Glomerular endothelial cell (primary cell): ENCODE data around the gene ARMH3. TPM values are rescaled to one million over a fixed set of nuclear protein-coding genes. Genes with fewer than 3 reads are reported as not detected.

Source experiments
- DNase-seq: peaks from one replicate; pipeline ENCODE4 v3.0.0-alpha.2; 2011; ENCODE audit warnings: low read depth, low spot score; ENCODE audit errors: extremely low read depth
- total RNA-seq: library from RNA; depleted of rRNA; stranded (reverse); fragments of >200 nt; gene quantifications from 2 replicates; pipeline ENCODE4 v1.2.3, GENCODE V29; 2015

The ARMH3 gene
- total RNA-seq, 1 donor from 2014 or later = 10.3 TPM

GRCh38 chr10:101816376-101816775 lies 239.6 kb downstream of the ARMH3 start:
- DNase-seq = no peak

GRCh38 chr10:101814466-101815071 lies 241.4 kb downstream of the ARMH3 start:
- DNase-seq = no peak

- DNase-seq = no peak
Measured at GRCh38 chr10:101812606-101813005, 243.4 kb downstream of the ARMH3 start.

- DNase-seq = no peak
Measured at GRCh38 chr10:101807158-101807557, 248.8 kb downstream of the ARMH3 start.

DNA sequence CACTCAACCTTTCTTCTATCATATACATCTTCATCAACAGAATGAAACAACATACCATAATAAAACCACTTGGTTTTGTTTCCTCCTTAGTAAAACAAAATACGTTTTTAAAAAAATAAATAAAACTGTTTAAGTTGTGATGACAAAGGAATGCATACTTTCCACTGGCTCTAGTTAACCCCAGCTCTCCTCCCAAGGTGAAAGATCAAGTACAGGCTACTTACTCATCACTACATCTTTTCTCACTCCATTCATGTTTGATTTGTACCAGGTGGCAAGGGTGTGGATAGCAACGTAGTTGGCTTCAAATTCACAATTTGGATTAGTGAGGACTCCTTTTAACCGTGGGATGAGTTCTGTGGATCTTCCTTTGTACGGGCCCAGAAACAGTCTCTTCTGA lies 252.5 kb downstream of the ARMH3 start:
- DNase-seq = no peak

DNA sequence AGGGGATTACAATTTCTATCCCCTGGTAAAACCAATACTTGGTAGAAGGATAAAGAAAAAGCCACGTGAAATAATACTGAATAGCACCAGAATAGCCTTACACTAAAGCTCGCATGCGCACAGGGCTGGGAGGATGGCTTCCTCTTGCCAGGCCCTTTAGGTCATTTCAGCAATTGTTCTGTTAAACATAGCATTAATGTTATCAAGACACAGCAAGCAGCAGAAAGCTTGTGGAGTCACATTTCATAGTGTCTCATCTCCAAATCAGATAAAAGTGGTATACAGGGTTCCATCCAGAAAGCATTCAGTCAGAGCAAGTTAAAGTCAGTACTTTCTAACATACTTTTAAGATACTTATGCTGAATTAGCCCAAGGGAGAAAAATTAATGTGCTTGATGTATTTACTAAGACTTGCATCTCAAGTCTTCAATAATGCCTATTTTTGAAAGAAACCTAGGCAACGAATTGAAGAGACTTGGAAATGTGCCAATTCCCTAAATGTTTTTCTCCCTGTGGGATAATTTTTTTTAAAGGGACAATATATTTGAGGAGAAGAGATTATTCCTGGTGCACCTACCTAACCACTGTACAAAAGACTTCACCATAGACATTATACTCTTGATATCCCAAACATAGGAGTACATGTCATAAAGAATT lies 258.4 kb downstream of the ARMH3 start:
- DNase-seq = no peak

Other genes starting within 250 kb of the ARMH3 start
- 65.1 and 102 TPM in 2 replicates for gene OGA, start 237.7 kb downstream of the ARMH3 start, total RNA-seq
- 0.18 and 0.48 TPM in 2 replicates for gene KCNIP2, start 212.4 kb downstream of the ARMH3 start, total RNA-seq
- 41.2 and 44.3 TPM in 2 replicates for gene HPS6, start 9.2 kb upstream of the ARMH3 start, total RNA-seq
- 38.8 and 58.0 TPM in 2 replicates for gene LDB1, start 64.2 kb upstream of the ARMH3 start, total RNA-seq
- gene PPRC1, start 76.9 kb upstream of the ARMH3 start, total RNA-seq = 21.6 and 31.5 TPM in 2 replicates
- 51.1 and 65.5 TPM in 2 replicates for gene NOLC1, start 96.2 kb upstream of the ARMH3 start, total RNA-seq
- not detected in 2 replicates for gene ELOVL3, start 170.1 kb upstream of the ARMH3 start, total RNA-seq
- gene PITX3, start 185.3 kb upstream of the ARMH3 start, total RNA-seq = not detected in 2 replicates
- gene GBF1, start 189.4 kb upstream of the ARMH3 start, total RNA-seq = 42.8 and 53.8 TPM in 2 replicates